ENCODE measurements around the gene SERPIND1.
"Not testable (repeated sequence)": the region's sequence is repeated elsewhere in the genome, so short reads cannot be mapped to it uniquely, and the experiment has no call there.

SERPIND1 gene

DNA sequence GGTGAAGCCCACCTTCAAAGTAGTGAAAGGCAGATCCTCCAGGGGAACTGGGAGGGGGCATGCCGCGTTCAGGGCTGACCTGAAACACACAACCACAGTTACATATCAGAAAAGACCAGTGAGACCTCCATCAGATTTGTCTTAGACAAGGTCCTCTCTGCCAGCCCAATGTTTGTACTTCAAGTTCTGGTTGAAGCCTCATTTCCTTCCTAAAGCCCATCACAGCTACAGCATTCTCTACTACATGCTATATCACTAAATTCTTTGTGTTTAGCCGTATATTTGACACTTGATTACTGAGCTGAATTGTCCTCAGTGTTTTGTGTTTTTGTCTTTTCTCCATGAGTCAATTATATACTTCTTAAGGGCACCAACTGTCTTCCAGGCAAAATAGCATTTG lies 44.6 kb downstream of the SERPIND1 start:
- no peak for DNase-seq

GRCh38 chr22:20819471-20819870 lies 45.6 kb downstream of the SERPIND1 start:
- no peak for DNase-seq

GRCh38 chr22:20821717-20822239 lies 47.9 kb downstream of the SERPIND1 start:
- not testable (repeated sequence) for DNase-seq

DNA sequence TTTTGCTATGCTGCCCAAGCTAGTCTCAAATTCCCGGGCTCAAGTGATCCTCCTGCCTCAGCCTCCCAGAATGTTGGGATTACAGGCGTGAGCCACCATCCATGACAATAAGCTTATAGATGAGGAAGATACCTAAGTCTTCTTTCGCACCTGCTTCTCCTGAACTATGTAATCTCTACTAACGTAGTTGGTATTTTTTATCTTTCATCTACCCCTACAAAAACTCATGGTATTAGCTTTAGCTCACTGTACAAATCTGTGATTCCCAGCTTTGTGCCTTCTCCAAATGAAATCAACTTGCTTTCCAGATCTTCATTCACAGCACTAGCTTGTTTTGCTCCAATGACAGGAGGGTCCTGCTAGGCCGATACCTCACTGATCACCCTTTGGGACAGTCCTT lies 48.3 kb downstream of the SERPIND1 start:
- no peak for DNase-seq

DNA sequence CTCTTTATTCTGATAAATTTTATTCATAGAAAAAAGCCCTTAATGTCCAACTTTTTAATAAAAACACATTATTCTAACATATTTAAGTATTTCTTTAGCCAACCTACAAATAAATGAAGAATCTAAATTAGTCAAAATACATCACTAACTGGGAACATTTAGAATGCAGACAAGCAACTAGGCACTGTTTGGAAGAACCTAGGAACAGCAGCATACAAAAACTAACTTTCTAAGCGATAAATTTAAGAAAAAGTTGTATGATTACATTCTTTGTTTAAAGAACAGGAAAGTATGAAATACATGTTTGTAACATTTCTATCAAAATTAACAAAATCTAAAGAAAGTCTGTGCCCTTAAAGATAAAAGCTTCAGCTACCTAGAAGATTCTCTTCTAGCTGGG lies 49.4 kb downstream of the SERPIND1 start:
- no peak for DNase-seq

- not testable (repeated sequence) for DNase-seq
These were observed 51.3 kb downstream of the SERPIND1 start for GRCh38 chr22:20825216-20825615.

DNA sequence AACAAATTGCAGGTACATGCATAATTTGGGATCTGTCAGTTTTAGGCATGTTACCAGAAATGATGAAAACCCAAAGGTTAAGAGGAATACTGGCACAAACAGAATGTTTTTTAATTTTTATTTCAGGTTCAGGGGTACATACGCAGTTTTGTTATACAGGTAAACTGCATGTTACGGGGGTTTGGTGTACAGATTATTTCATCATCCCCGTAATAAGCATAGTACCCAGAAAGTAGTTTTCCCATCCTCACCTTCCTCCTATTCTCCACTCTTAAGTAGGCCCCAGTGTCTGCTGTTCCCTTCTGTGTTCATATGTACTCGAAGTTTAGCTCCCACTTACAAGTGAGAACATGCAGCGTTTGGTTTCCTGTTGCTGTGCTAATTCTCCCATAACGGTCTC lies 51.7 kb downstream of the SERPIND1 start:
- no peak for DNase-seq

DNA sequence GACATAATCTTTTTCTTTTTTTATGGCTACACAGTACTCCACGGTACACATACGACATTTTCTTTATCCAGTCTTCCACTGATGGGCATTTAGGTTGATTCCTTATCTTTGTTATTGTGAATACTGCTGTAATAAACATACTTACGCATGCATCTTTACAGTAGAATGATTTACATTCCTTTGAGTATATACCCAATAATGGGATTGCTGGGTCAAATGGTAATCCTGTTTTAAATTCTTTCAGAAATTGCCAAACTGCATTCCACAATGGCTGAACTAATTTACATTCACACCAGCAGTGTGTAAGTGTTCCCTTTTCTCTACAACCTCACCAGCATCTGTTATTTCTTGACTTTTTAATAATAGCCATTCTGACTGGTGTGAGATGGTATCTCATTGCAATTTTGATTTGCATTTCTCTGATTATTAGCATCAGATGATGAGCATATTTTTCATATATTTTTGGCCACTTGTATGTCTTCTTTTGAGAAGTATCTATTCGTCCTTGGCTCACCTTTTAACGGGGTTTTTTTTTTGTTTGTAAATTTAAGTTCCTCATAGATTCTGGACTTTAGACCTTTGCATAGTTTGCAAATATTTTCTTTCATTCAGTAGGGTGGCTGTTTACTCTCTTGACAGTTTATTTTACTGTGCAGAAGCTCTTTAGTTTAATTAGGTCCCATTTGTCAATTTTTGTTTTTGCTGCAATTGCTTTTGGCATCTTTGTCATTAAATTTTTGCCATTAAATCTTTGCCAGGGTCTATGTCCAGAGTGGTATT lies 52.6 kb downstream of the SERPIND1 start:
- not testable (repeated sequence) for DNase-seq

DNA sequence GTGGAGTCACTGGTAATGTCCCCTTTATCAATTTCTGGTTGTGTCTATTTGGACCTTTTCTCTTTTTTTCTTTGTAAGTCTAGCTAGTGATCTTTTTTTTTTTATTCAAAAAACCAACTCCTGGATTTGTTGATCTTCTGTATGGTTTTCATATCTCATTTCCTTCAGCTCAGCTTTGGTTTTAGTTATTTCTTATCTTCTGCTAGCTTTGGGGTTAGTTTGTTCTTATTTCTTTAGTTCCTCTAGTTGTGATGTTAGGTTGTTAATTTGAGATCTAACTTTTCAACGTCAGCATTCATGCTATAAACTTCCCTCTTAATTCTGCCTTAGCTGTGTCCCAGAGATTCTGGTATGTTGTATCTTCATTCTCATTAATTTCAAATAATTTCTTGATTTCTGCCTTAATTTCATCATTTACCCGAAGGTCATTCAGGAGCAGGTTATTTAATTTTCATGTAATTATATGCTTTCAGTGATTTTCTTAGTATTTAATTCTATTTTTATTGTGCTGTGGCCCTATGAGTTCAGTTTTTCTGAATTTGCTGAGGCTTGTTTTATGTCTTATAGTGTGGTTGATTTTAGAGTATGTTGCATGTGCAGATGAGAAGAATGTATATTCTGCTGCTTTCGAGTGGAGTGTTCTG lies 55.7 kb downstream of the SERPIND1 start:
- no peak for DNase-seq

- DNase-seq: no peak
These were observed 59.3 kb downstream of the SERPIND1 start for GRCh38 chr22:20833225-20833665.

- no peak for DNase-seq
These were observed 60.3 kb downstream of the SERPIND1 start for GRCh38 chr22:20834206-20834605.

GRCh38 chr22:20834725-20835124 lies 60.8 kb downstream of the SERPIND1 start:
- DNase-seq: no peak

Data from COR-L47 (cell line).